SK-N-SH (cell line): ENCODE measurements around the gene SOD3. TPM values are rescaled to one million over a fixed set of nuclear protein-coding genes. Genes with fewer than 3 reads are reported as not detected.

Source experiments
- CTCF ChIA-PET: fragments of 300-600, 350-600 bp; formaldehyde crosslinking; extraction: SDS; loops from one replicate; lab custom pipeline; 2021; lab: Yijun Ruan, JAX
- POLR2A ChIA-PET: fragments of 350-600 bp; sonication (Branson Sonifier 250); formaldehyde crosslinking; extraction: SDS; loops from one replicate; lab custom pipeline; 2020; ENCODE audit warnings: antibody characterized with exemption, inconsistent platforms; lab: Yijun Ruan, JAX
- DNase-seq: peaks from one replicate; pipeline ENCODE4 v3.0.0; 2012
- H2AFZ ChIP-seq: fragments of 200-600 bp; sonication (generic); 2 replicates; pipeline ENCODE4 v1.8.1; 2016; ENCODE audit warnings: antibody characterized with exemption, mild to moderate bottlenecking, low read depth
- H3F3A ChIP-seq: fragments of 200-600 bp; sonication (generic); replicated peaks from 2 replicates; pipeline ENCODE3; 2016; ENCODE audit warnings: antibody characterized with exemption, mild to moderate bottlenecking; ENCODE audit not compliant: insufficient read depth
- H3K27ac ChIP-seq, 2 experiments: fragments of 200-500 bp in 1 of 2; fragments of 200-600 bp in 1 of 2; sonication (Bioruptor generic) in 1 of 2; sonication (generic), shearing (Covaris generic) in 1 of 2; 2 replicates each; pipeline versions ENCODE4 v1.5.1 to v1.6.1; 2014 to 2016; ENCODE audit warnings: low read depth in 2 of 2, inconsistent platforms in 1 of 2, low read length in 1 of 2, mild to moderate bottlenecking in 1 of 2, mixed read lengths in 1 of 2
- H3K27me3 ChIP-seq: fragments of 200-600 bp; sonication (generic), shearing (Covaris generic); 2 replicates; pipeline ENCODE4 v1.6.1; 2016; ENCODE audit warnings: mixed run types; ENCODE audit not compliant: insufficient read depth
- H3K36me3 ChIP-seq, 2 experiments: fragments of 200-500 bp in 1 of 2; fragments of 200-600 bp in 1 of 2; sonication (Bioruptor generic) in 1 of 2; sonication (generic) in 1 of 2; replicated peaks in 1 of 2; 2 replicates each; pipeline versions ENCODE3 to v1.5.1; 2014 to 2016; ENCODE audit warnings: low read length in 1 of 2, mild to moderate bottlenecking in 1 of 2; ENCODE audit not compliant: insufficient read depth in 2 of 2, control insufficient read depth in 1 of 2
- H3K4me1 ChIP-seq, 2 experiments: fragments of 200-500 bp in 1 of 2; fragments of 200-600 bp in 1 of 2; sonication (Bioruptor generic) in 1 of 2; sonication (generic), shearing (Covaris generic) in 1 of 2; 2 replicates each; pipeline versions ENCODE4 v1.5.1 to v1.6.1; 2014 to 2016; ENCODE audit warnings: low read depth in 1 of 2, low read length in 1 of 2, mixed run types in 1 of 2; ENCODE audit not compliant: insufficient read depth in 2 of 2, control insufficient read depth in 1 of 2
- H3K4me2 ChIP-seq: fragments of 200-600 bp; sonication (generic), shearing (Covaris generic); 2 replicates; pipeline ENCODE4 v1.6.1; 2017; ENCODE audit warnings: mixed run types
- H3K4me3 ChIP-seq, 2 experiments: fragments of 200-500 bp in 1 of 2; fragments of 200-600 bp in 1 of 2; sonication (Bioruptor generic) in 1 of 2; sonication (generic), shearing (Covaris generic) in 1 of 2; 2 replicates each; pipeline versions ENCODE4 v1.5.1 to v1.8.1; 2014 to 2016; ENCODE audit warnings: low read depth in 2 of 2, inconsistent platforms in 1 of 2, low read length in 1 of 2, mild to moderate bottlenecking in 1 of 2, mixed read lengths in 1 of 2, moderate library complexity in 1 of 2
- H3K79me2 ChIP-seq: fragments of 200-600 bp; sonication (generic); 2 replicates; pipeline ENCODE4 v1.8.1; 2017; ENCODE audit warnings: mild to moderate bottlenecking; ENCODE audit not compliant: insufficient read depth
- H3K9ac ChIP-seq: fragments of 200-600 bp; sonication (generic); 2 replicates; pipeline ENCODE4 v1.6.1; 2017; ENCODE audit warnings: mixed run types
- H3K9me2 ChIP-seq: fragments of 200-600 bp; sonication (generic); 2 replicates; pipeline ENCODE4 v1.6.1; 2017; ENCODE audit warnings: mixed run types
- H3K9me3 ChIP-seq: fragments of 200-600 bp; sonication (generic); 2 replicates; pipeline ENCODE4 v1.6.1; 2017; ENCODE audit warnings: mixed run types, mild to moderate bottlenecking, moderate library complexity
- H4K20me1 ChIP-seq: fragments of 200-600 bp; sonication (generic); 2 replicates; pipeline ENCODE4 v1.6.1; 2017; ENCODE audit warnings: mild to moderate bottlenecking, mixed run types; ENCODE audit not compliant: insufficient read depth
- EP300 ChIP-seq, 2 experiments: IDR thresholded peaks; 2 replicates each; pipeline versions ENCODE4 v1.4.0 to v1.6.1; 2012; ENCODE audit warnings: borderline replicate concordance in 1 of 2, low read depth in 1 of 2, low read length in 1 of 2
- EZH2phosphoT487 ChIP-seq: fragments of 200-600 bp; sonication (generic); IDR thresholded peaks from 2 replicates; pipeline ENCODE4 v1.6.1; 2017; ENCODE audit warnings: low read depth, mixed run types, mild to moderate bottlenecking, antibody characterized with exemption, moderate library complexity, borderline replicate concordance
- FOXJ3 ChIP-seq: sonication (generic); formaldehyde crosslinking; IDR thresholded peaks from 2 replicates; pipeline ENCODE4 v1.5.1; 2020; ENCODE audit warnings: mild to moderate bottlenecking, missing genetic modification reagents
- FOXM1 ChIP-seq: IDR thresholded peaks from 2 replicates; pipeline ENCODE4 v1.4.0; 2012; ENCODE audit warnings: low read depth, mild to moderate bottlenecking
- GATA2 ChIP-seq: sonication (generic); formaldehyde crosslinking; IDR thresholded peaks from 2 replicates; pipeline ENCODE4 v1.5.0; 2020; ENCODE audit warnings: mild to moderate bottlenecking, missing genetic modification reagents
- JUND ChIP-seq: IDR thresholded peaks from 2 replicates; pipeline ENCODE4 v1.4.0; 2012
- MEF2A ChIP-seq: IDR thresholded peaks from 2 replicates; pipeline ENCODE4 v1.4.0; 2012; ENCODE audit warnings: low read depth, borderline replicate concordance
- MXI1 ChIP-seq: IDR thresholded peaks from 2 replicates; pipeline ENCODE4 v1.6.1; 2012; ENCODE audit warnings: mild to moderate bottlenecking, low read depth, low read length, improper control_type of control experiment
- RCOR1 ChIP-seq: fragments of 150-350 bp; IDR thresholded peaks from 2 replicates; pipeline ENCODE4 v1.6.1; 2017; ENCODE audit warnings: antibody characterized with exemption, low read length
- RFX5 ChIP-seq: IDR thresholded peaks from 2 replicates; pipeline ENCODE4 v1.6.1; 2012; ENCODE audit warnings: mild to moderate bottlenecking, improper control_type of control experiment, low read length
- SIN3A ChIP-seq: IDR thresholded peaks from 2 replicates; pipeline ENCODE4 v1.6.1; 2012; ENCODE audit warnings: low read depth, mild to moderate bottlenecking, low read length, moderate library complexity, borderline replicate concordance
- SMC3 ChIP-seq: IDR thresholded peaks from 2 replicates; pipeline ENCODE4 v1.6.1; 2012; ENCODE audit warnings: low read depth, low read length, improper control_type of control experiment
- TCF12 ChIP-seq: IDR thresholded peaks from 2 replicates; pipeline ENCODE4 v1.4.0; 2012
- WGBS: methylation state at CpG from one replicate; pipeline ENCODE4 v1.1.6; 2017; ENCODE audit warnings: low lambda C conversion rate; 5-methylcytosine and 5-hydroxymethylcytosine counted together
- polyA plus RNA-seq, 3 experiments: library from polyadenylated mRNA; depleted of rRNA; stranded (reverse); fragments of >200 nt; gene quantifications; 2 replicates each; pipeline ENCODE4 v1.2.3, GENCODE V29; 2012
- TF ChIP-seq, protein P1 (sequence below): fragments of 150-350 bp; IDR thresholded peaks from 2 replicates; pipeline ENCODE4 v1.6.1; 2016; ENCODE audit warnings: mild to moderate bottlenecking, low read depth, low read length
- TF ChIP-seq, protein P2 (sequence below): IDR thresholded peaks from 2 replicates; pipeline ENCODE4 v1.4.0; 2012; ENCODE audit warnings: low read depth, borderline replicate concordance
- TF ChIP-seq, protein P3 (sequence below): IDR thresholded peaks from 2 replicates; pipeline ENCODE4 v1.4.0; 2012; ENCODE audit warnings: low read depth
- TF ChIP-seq, protein P4 (sequence below): fragments of 150-350 bp; IDR thresholded peaks from 2 replicates; pipeline ENCODE4 v1.6.1; 2017; ENCODE audit warnings: antibody characterized with exemption, low read length, low read depth, borderline replicate concordance
- TF ChIP-seq, protein P5 (sequence below): IDR thresholded peaks from 2 replicates; pipeline ENCODE4 v1.6.1; 2012; ENCODE audit warnings: mild to moderate bottlenecking, low read depth, low read length, moderate library complexity
- TF ChIP-seq, protein P6 (sequence below): IDR thresholded peaks from 2 replicates; pipeline ENCODE4 v1.4.0; 2012; ENCODE audit warnings: low read depth, borderline replicate concordance

Gene SOD3
- polyA plus RNA-seq, 1 of the 3 experiments (the other 2 are of a cell fraction) = 21.6 TPM

DNA sequence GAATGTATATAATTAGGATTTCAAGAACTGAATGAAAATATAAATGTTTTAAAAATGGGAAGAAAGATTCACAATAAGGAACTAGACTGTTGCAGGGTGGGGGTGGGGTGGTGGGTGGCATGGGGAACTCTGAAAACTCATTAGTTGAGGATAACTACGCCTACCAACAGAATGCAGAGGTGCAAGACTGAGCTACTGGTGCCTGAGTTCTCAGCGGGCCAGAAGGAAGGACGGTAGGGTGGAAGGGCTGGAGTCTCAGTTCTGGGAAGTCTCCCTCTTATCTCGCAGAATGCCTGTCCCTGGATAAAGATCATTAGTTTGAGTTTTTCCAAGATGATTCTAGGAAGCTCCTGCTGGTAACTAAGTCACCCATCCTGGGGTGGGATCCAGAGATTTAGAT is 1.3 kb upstream of the SOD3 start:
- Histone ChIP-seq H3K4me1 (peaks cover 2 to 11% of the 10 kb centered on the region in 2 experiments; a peak in 2 of 4 replicates), H4K20me1 (no peaks in the 10 kb centered on the region), H3F3A (peaks cover 15% of the 10 kb centered on the region), H3K9me2 (no peaks in the 10 kb centered on the region), H3K9ac (no peak overlapping the region), H3K4me2 (0 out of 2 replicates have a peak overlapping the region, but pooled peaks have one; percentile 77), H3K27me3 (no peaks in the 10 kb centered on the region), H2AFZ (no peak overlapping the region), H3K36me3 (no peaks in the 10 kb centered on the region), H3K4me3 (no peak overlapping the region), H3K27ac (peak overlapping the region in 1 of 2 experiments; percentile 72; a peak in 3 of 4 replicates), H3K9me3 (no peaks in the 10 kb centered on the region), H3K79me2 (no peaks in the 10 kb centered on the region)
- no peak for DNase-seq
- ChIA-PET POLR2A (no interaction called here), CTCF (interaction anchor here (1.3 kb wide), 1 partner anchor 9 kb away, joined by 3 read pairs; no protein-coding TSS in a partner anchor)
- no peak for TF ChIP-seq JUND
- no peak for TF ChIP-seq MEF2A
- TF ChIP-seq, protein P1, sequence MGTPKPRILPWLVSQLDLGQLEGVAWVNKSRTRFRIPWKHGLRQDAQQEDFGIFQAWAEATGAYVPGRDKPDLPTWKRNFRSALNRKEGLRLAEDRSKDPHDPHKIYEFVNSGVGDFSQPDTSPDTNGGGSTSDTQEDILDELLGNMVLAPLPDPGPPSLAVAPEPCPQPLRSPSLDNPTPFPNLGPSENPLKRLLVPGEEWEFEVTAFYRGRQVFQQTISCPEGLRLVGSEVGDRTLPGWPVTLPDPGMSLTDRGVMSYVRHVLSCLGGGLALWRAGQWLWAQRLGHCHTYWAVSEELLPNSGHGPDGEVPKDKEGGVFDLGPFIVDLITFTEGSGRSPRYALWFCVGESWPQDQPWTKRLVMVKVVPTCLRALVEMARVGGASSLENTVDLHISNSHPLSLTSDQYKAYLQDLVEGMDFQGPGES = no peak
- TF ChIP-seq RFX5 = no peak
- TF ChIP-seq, protein P2, sequence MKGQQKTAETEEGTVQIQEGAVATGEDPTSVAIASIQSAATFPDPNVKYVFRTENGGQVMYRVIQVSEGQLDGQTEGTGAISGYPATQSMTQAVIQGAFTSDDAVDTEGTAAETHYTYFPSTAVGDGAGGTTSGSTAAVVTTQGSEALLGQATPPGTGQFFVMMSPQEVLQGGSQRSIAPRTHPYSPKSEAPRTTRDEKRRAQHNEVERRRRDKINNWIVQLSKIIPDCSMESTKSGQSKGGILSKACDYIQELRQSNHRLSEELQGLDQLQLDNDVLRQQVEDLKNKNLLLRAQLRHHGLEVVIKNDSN = no peak
- 67% methylated on average over 4 of the region's 4 CpGs for whole genome bisulfite sequencing

DNA sequence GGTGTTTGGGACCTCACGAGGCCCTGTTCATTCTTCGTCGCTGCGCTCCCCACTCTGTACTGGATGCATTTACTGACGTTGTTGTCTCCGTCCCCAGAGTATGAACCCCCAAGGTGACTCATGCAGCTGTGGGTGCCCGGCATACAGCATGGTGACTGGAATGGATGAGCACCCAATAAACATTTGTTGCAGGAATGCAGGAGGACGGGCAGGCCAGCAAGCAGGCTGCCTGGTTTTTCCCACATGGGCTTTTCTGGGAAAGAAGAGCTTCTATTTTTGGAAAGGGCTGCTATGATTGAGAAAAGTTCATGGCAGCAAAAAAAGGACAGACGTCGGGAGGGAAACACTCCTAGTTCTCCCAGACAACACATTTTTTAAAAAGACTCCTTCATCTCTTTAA is 893 bp upstream of the SOD3 start:
- no peaks in the 10 kb centered on the region for H3K79me2 ChIP-seq
- H3K9ac ChIP-seq = no peak overlapping the region; the same call in 1 of the 2 replicates
- peak overlapping the region; percentile 82; the same call in 1 of the 2 replicates for H2AFZ ChIP-seq
- DNase-seq = no peak
- ChIA-PET POLR2A (no interaction called here), CTCF (no interaction called here)
- peaks cover 2 to 11% of the 10 kb centered on the region in 2 experiments; a peak in 2 of 4 replicates for H3K4me1 ChIP-seq
- peaks cover 15% of the 10 kb centered on the region for H3F3A ChIP-seq
- H3K36me3 ChIP-seq = no peaks in the 10 kb centered on the region
- no peaks in the 10 kb centered on the region for H3K27me3 ChIP-seq
- H3K4me3 ChIP-seq = no peak overlapping the region
- no peaks in the 10 kb centered on the region for H3K9me3 ChIP-seq
- H3K9me2 ChIP-seq = no peaks in the 10 kb centered on the region
- peak overlapping the region in 1 of 2 experiments; percentile 72; a peak in 3 of 4 replicates for H3K27ac ChIP-seq
- WGBS = 27% methylated on average over 6 of the region's 10 CpGs
- H4K20me1 ChIP-seq = no peaks in the 10 kb centered on the region
- peak overlapping the region; percentile 77 for H3K4me2 ChIP-seq
- TF ChIP-seq, protein P3, sequence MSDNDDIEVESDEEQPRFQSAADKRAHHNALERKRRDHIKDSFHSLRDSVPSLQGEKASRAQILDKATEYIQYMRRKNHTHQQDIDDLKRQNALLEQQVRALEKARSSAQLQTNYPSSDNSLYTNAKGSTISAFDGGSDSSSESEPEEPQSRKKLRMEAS = 0 out of 2 replicates have a peak, but pooled peaks have one; percentile 23
- TF ChIP-seq EZH2phosphoT487 (no peak), FOXM1 (no peak), GATA2 (CRISPR knock-in tag) (no peak), MXI1 (no peak), SMC3 (no peak), TCF12 (peak; percentile 34), FOXJ3 (CRISPR knock-in tag) (no peak), EP300 (IDR thresholded peaks at IDR 0.05; ENCODE audit: borderline replicate concordance in 1 of 2, low read depth in 1 of 2, low read length in 1 of 2) (no peak), SIN3A (no peak), RCOR1 (no peak)
- TF ChIP-seq, protein P4, sequence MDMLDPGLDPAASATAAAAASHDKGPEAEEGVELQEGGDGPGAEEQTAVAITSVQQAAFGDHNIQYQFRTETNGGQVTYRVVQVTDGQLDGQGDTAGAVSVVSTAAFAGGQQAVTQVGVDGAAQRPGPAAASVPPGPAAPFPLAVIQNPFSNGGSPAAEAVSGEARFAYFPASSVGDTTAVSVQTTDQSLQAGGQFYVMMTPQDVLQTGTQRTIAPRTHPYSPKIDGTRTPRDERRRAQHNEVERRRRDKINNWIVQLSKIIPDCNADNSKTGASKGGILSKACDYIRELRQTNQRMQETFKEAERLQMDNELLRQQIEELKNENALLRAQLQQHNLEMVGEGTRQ = no peak
- TF ChIP-seq, protein P5, sequence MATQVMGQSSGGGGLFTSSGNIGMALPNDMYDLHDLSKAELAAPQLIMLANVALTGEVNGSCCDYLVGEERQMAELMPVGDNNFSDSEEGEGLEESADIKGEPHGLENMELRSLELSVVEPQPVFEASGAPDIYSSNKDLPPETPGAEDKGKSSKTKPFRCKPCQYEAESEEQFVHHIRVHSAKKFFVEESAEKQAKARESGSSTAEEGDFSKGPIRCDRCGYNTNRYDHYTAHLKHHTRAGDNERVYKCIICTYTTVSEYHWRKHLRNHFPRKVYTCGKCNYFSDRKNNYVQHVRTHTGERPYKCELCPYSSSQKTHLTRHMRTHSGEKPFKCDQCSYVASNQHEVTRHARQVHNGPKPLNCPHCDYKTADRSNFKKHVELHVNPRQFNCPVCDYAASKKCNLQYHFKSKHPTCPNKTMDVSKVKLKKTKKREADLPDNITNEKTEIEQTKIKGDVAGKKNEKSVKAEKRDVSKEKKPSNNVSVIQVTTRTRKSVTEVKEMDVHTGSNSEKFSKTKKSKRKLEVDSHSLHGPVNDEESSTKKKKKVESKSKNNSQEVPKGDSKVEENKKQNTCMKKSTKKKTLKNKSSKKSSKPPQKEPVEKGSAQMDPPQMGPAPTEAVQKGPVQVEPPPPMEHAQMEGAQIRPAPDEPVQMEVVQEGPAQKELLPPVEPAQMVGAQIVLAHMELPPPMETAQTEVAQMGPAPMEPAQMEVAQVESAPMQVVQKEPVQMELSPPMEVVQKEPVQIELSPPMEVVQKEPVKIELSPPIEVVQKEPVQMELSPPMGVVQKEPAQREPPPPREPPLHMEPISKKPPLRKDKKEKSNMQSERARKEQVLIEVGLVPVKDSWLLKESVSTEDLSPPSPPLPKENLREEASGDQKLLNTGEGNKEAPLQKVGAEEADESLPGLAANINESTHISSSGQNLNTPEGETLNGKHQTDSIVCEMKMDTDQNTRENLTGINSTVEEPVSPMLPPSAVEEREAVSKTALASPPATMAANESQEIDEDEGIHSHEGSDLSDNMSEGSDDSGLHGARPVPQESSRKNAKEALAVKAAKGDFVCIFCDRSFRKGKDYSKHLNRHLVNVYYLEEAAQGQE = no peak
- TF ChIP-seq, protein P6, sequence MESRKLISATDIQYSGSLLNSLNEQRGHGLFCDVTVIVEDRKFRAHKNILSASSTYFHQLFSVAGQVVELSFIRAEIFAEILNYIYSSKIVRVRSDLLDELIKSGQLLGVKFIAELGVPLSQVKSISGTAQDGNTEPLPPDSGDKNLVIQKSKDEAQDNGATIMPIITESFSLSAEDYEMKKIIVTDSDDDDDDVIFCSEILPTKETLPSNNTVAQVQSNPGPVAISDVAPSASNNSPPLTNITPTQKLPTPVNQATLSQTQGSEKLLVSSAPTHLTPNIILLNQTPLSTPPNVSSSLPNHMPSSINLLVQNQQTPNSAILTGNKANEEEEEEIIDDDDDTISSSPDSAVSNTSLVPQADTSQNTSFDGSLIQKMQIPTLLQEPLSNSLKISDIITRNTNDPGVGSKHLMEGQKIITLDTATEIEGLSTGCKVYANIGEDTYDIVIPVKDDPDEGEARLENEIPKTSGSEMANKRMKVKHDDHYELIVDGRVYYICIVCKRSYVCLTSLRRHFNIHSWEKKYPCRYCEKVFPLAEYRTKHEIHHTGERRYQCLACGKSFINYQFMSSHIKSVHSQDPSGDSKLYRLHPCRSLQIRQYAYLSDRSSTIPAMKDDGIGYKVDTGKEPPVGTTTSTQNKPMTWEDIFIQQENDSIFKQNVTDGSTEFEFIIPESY = no peak
